Right atrium auricular region (tissue), 2 donors: Measurements from ENCODE around the gene FHL3. TPM values are rescaled to one million over a fixed set of nuclear protein-coding genes. Genes with fewer than 3 reads are reported as not detected.
A peak's percentile ranks its signal among the peaks of the same experiment; 100 is the strongest.

Source experiments
- DNase-seq: peaks from one replicate; pipeline ENCODE4 v3.0.0-alpha.2; 2019; ENCODE audit warnings: low spot score
- H3K27ac ChIP-seq, 2 donors: fragments of 200-600 bp; sonication (generic); 1 replicate in 1 of 2; 2 replicates in 1 of 2; pipeline ENCODE4 v1.5.1; 2016 to 2019
- H3K27me3 ChIP-seq, 2 donors: fragments of 200-600 bp; sonication (generic); one replicate each; pipeline versions ENCODE4 v1.5.1 to v1.6.0; 2017 to 2019
- H3K36me3 ChIP-seq: fragments of 200-600 bp; sonication (generic); one replicate; pipeline ENCODE4 v1.5.1; 2016
- H3K4me1 ChIP-seq, 2 donors: fragments of 200-600 bp; sonication (generic); one replicate each; pipeline versions ENCODE4 v1.5.1 to v1.6.0; 2017 to 2019
- H3K4me3 ChIP-seq, 2 donors: fragments of 200-600 bp; sonication (generic); 1 replicate in 1 of 2; 2 replicates in 1 of 2; pipeline ENCODE4 v1.5.1; 2017 to 2019; ENCODE audit warnings: mild to moderate bottlenecking in 1 of 2, moderate library complexity in 1 of 2
- H3K9me3 ChIP-seq, 2 donors: fragments of 200-600 bp; sonication (generic); one replicate each; pipeline ENCODE4 v1.5.1; 2019
- CTCF ChIP-seq, 2 donors: fragments of 200-600 bp; sonication (generic); IDR thresholded peaks; one replicate each; pipeline ENCODE4 v1.5.1; 2019; ENCODE audit warnings: antibody characterized with exemption in 2 of 2
- total RNA-seq, 2 donors: library from RNA; depleted of rRNA; stranded (reverse); fragments of >200 nt; gene quantifications; one replicate each; pipeline ENCODE4 v1.1.0, GENCODE V29; 2016

FHL3 gene
- total RNA-seq, 2 donors from 2014 or later, result 8.0 to 16.0 TPM

GRCh38 chr1:38012363-38013226 lies 7.3 kb upstream of the FHL3 start, which contains the start of gene UTP11:
TSS of gene UTP11 (plus strand) at chr1:38012734. CDS start at chr1:38012803, 69 bp downstream.
- Histone ChIP-seq H3K27ac (peak within 1 kb of the TSS; percentile 92), H3K4me1 (peaks cover 0 to 40% of the 10 kb centered on the region in 2 donors), H3K36me3 (peaks cover 16% of the 10 kb centered on the region), H3K27me3 (no peaks in the 10 kb centered on the region), H3K4me3 (peak within 1 kb of the TSS; percentile 86 to 91), H3K9me3 (no peaks in the 10 kb centered on the region)
- DNase-seq, result peak; percentile 99
- TF ChIP-seq CTCF (IDR thresholded peaks at IDR 0.05), result no peak

GRCh38 chr1:38009841-38010180 lies 4.5 kb upstream of the FHL3 start:
- Histone ChIP-seq H3K36me3 (peaks cover 6% of the 10 kb centered on the region), H3K27ac (no peak overlapping the region), H3K4me3 (no peak overlapping the region), H3K27me3 (no peaks in the 10 kb centered on the region), H3K4me1 (peaks cover 0 to 30% of the 10 kb centered on the region in 2 donors), H3K9me3 (no peaks in the 10 kb centered on the region)
- no peak for TF ChIP-seq CTCF (IDR thresholded peaks at IDR 0.05)
- DNase-seq, result no peak

- Histone ChIP-seq H3K36me3 (peaks cover 2% of the 10 kb centered on the region), H3K4me3 (no peak overlapping the region), H3K27me3 (no peaks in the 10 kb centered on the region), H3K9me3 (no peaks in the 10 kb centered on the region), H3K4me1 (peaks cover 0 to 28% of the 10 kb centered on the region in 2 donors), H3K27ac (no peak overlapping the region)
- no peak for DNase-seq
- no peak for TF ChIP-seq CTCF (IDR thresholded peaks at IDR 0.05)
Measured at GRCh38 chr1:38009088-38009840, 4.0 kb upstream of the FHL3 start.

- no peaks in the 10 kb centered on the region for H3K27me3 ChIP-seq
- peak overlapping the region; percentile 61 to 69 for H3K4me3 ChIP-seq
- H3K36me3 ChIP-seq, result no peaks in the 10 kb centered on the region
- H3K4me1 ChIP-seq, result peaks cover 0 to 45% of the 10 kb centered on the region in 2 donors
- H3K27ac ChIP-seq, result peak overlapping the region; percentile 75 to 80
- no peaks in the 10 kb centered on the region for H3K9me3 ChIP-seq
- DNase-seq, result peak; percentile 57
- no peak for TF ChIP-seq CTCF (IDR thresholded peaks at IDR 0.05)
Measured at GRCh38 chr1:38006008-38006828, 904 bp upstream of the FHL3 start.

- H3K27ac ChIP-seq, result peak overlapping the region; percentile 75 to 80
- H3K9me3 ChIP-seq, result no peaks in the 10 kb centered on the region
- H3K36me3 ChIP-seq, result no peaks in the 10 kb centered on the region
- no peak for TF ChIP-seq CTCF (IDR thresholded peaks at IDR 0.05)
- peak; percentile 59 for DNase-seq
- H3K4me1 ChIP-seq, result peaks cover 0 to 62% of the 10 kb centered on the region in 2 donors
- no peaks in the 10 kb centered on the region for H3K27me3 ChIP-seq
- H3K4me3 ChIP-seq, result peak overlapping the region; percentile 61 to 69
Measured at GRCh38 chr1:38004284-38005108, 818 bp downstream of the FHL3 start.
